HepG2 (cell line): Measurements from ENCODE around the gene MPIG6B. TPM values are rescaled to one million over a fixed set of nuclear protein-coding genes. Genes with fewer than 3 reads are reported as not detected.

ENCODE experiments used
- AKAP8 ChIP-seq: sonication (generic); formaldehyde crosslinking; IDR thresholded peaks from 2 replicates; pipeline ENCODE4 v1.5.1; 2020; ENCODE audit warnings: mild to moderate bottlenecking, missing genetic modification reagents
- ATF7 ChIP-seq, 2 experiments: fragments of 450-650 bp in 1 of 2; sonication (generic) in 1 of 2; formaldehyde crosslinking in 1 of 2; IDR thresholded peaks; 2 replicates each; pipeline versions ENCODE4 v1.4.0 to v1.6.1; 2016 to 2020; ENCODE audit warnings: antibody characterized with exemption in 1 of 2, mild to moderate bottlenecking in 1 of 2, missing genetic modification reagents in 1 of 2
- CENPT ChIP-seq: sonication (generic); formaldehyde crosslinking; IDR thresholded peaks from 2 replicates; pipeline ENCODE4 v1.8.0; 2022; ENCODE audit warnings: low read depth, mild to moderate bottlenecking, moderate library complexity, missing genetic modification reagents
- ELF3 ChIP-seq: IDR thresholded peaks from 2 replicates; pipeline ENCODE4 v1.6.1; 2016; ENCODE audit warnings: missing genetic modification reagents, missing compliant biosample characterization
- JDP2 ChIP-seq: sonication (generic); formaldehyde crosslinking; IDR thresholded peaks from 2 replicates; pipeline ENCODE4 v1.8.1; 2022; ENCODE audit warnings: missing genetic modification reagents, borderline replicate concordance
- KLF13 ChIP-seq: sonication (generic); formaldehyde crosslinking; IDR thresholded peaks from 2 replicates; pipeline ENCODE4 v1.4.0; 2020; ENCODE audit warnings: mild to moderate bottlenecking, missing genetic modification reagents
- MYC ChIP-seq: sonication (generic); formaldehyde crosslinking; IDR thresholded peaks from 2 replicates; pipeline ENCODE4 v1.9.0; 2021; ENCODE audit warnings: missing genetic modification reagents, borderline replicate concordance
- NONO ChIP-seq, 2 experiments: fragments of 450-650 bp in 1 of 2; sonication (generic) in 1 of 2; formaldehyde crosslinking in 1 of 2; IDR thresholded peaks in 1 of 2; conservative IDR thresholded peaks in 1 of 2; 2 replicates each; pipeline versions ENCODE4 v1.6.1 to v1.8.0; 2017 to 2022; ENCODE audit warnings: mild to moderate bottlenecking in 1 of 2, missing genetic modification reagents in 1 of 2, moderate library complexity in 1 of 2
- SIN3A ChIP-seq: IDR thresholded peaks from 2 replicates; pipeline ENCODE4 v1.6.1; 2011; ENCODE audit warnings: low read depth, mild to moderate bottlenecking, control low read depth, low read length, borderline replicate concordance
- SIX1 ChIP-seq: sonication (generic); formaldehyde crosslinking; IDR thresholded peaks from 2 replicates; pipeline ENCODE4 v1.4.0; 2020; ENCODE audit warnings: missing genetic modification reagents, borderline replicate concordance
- SRSF9 ChIP-seq: fragments of 200-400 bp; formaldehyde crosslinking; IDR thresholded peaks from 2 replicates; pipeline ENCODE4 v1.6.1; 2018; ENCODE audit warnings: borderline replicate concordance, mild to moderate bottlenecking, low read depth, low read length; ENCODE audit not compliant: insufficient read depth, poor library complexity, severe bottlenecking
- TBL1XR1 ChIP-seq: fragments of 150-350 bp; IDR thresholded peaks from 2 replicates; pipeline ENCODE4 v1.6.1; 2014; ENCODE audit warnings: borderline replicate concordance, low read length; ENCODE audit not compliant: partially characterized antibody
- ZBTB20 ChIP-seq: sonication (generic); formaldehyde crosslinking; IDR thresholded peaks from 2 replicates; pipeline ENCODE4 v1.8.1; 2023; ENCODE audit warnings: missing genetic modification reagents, low read depth, mild to moderate bottlenecking, borderline replicate concordance
- ZNF12 ChIP-seq: sonication (generic); formaldehyde crosslinking; IDR thresholded peaks from 2 replicates; pipeline ENCODE4 v1.5.0; 2020; ENCODE audit warnings: missing genetic modification reagents
- ZNF337 ChIP-seq: sonication (generic); formaldehyde crosslinking; IDR thresholded peaks from 2 replicates; pipeline ENCODE4 v1.5.1; 2020; ENCODE audit warnings: missing genetic modification reagents, low read depth, mild to moderate bottlenecking, borderline replicate concordance
- ZNF441 ChIP-seq: sonication (generic); formaldehyde crosslinking; IDR thresholded peaks from 2 replicates; pipeline ENCODE4 v1.7.0; 2021; ENCODE audit warnings: missing genetic modification reagents, borderline replicate concordance
- polyA plus RNA-seq, 8 experiments: library from polyadenylated mRNA; depleted of rRNA in 3 of 8; stranded (reverse) in 7 of 8; unstranded in 1 of 8; fragments of >200 nt; fragmentation: Illumina TruSeq in 4 of 8; extraction: Trizol in 4 of 8; gene quantifications; 2 replicates each; pipeline versions ENCODE4 v1.2.1 to v1.2.3, GENCODE V29; 2011 to 2016; ENCODE audit warnings: low read depth in 4 of 8, missing spikeins in 1 of 8, mixed read lengths in 1 of 8; ENCODE audit not compliant: insufficient read depth in 1 of 8
- total RNA-seq, 5 experiments: library from RNA; depleted of rRNA; stranded (reverse); fragments of >200 nt; fragmentation: Illumina TruSeq; extraction: Trizol; gene quantifications; 2 replicates each; pipeline ENCODE4 v1.2.3, GENCODE V29; 2016; ENCODE audit warnings: low read depth in 1 of 5
- TF ChIP-seq, protein P1 (sequence below): sonication (generic); formaldehyde crosslinking; IDR thresholded peaks from 2 replicates; pipeline ENCODE4 v1.4.0; 2020; ENCODE audit warnings: low read depth, mild to moderate bottlenecking, missing genetic modification reagents
- TF ChIP-seq, protein P2 (sequence below): sonication (generic); formaldehyde crosslinking; IDR thresholded peaks from 2 replicates; pipeline ENCODE4 v1.4.0; 2020; ENCODE audit warnings: mild to moderate bottlenecking, low read depth, missing genetic modification reagents
- TF ChIP-seq, protein P3 (sequence below): IDR thresholded peaks from 2 replicates; pipeline ENCODE4 v1.6.1; 2016; ENCODE audit warnings: missing compliant biosample characterization, missing genetic modification reagents, borderline replicate concordance
- TF ChIP-seq, protein P4 (sequence below): sonication (generic); formaldehyde crosslinking; IDR thresholded peaks from 2 replicates; pipeline ENCODE4 v1.4.0; 2020; ENCODE audit warnings: mild to moderate bottlenecking, missing genetic modification reagents
- TF ChIP-seq, protein P5 (sequence below): sonication (generic); formaldehyde crosslinking; IDR thresholded peaks from 2 replicates; pipeline ENCODE4 v1.5.0; 2020; ENCODE audit warnings: missing genetic modification reagents, mild to moderate bottlenecking, borderline replicate concordance

Gene MPIG6B
- total and polyA plus RNA-seq, 2 of the 13 experiments (the other 11 are each of a cell fraction or from before 2014, with no cell fraction given): not detected

DNA sequence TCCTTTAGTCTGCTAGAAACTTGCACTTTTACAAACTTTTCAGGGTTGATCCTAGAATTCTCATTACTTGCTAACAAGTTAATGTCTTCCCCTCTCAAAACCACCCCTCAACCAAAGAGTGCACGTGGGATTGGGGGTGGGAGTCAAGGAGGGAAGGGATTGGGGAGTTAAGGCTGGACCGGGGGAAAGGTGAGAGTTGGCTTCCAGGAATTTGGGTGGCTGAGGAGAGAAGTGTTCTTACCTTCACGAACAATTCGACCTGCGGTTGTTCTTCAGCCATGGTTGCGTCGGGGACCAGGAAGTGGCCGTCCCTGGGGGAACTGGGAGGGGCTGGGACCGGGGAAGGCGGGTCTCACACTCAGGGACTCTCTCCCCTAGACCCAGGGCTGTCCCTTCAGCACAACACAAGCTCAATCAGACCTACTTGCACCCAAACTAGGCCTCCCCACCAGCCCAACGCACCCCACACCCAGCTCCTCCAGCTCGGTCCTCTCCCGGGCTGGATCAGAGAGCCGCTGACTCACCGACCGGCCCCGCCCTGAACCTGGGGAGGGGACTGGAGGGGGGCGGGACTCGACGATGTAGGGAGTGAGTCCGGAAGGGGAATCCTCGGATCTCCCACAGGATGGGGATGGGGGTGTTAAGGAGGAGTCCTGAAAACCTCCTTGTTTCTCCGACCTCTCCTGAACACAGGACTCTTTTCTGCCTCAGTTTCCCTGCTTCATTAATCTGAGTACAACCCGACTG lies 13.0 kb downstream of the MPIG6B start, which contains the start of gene CLIC1 (continued):
- TF ChIP-seq NONO (IDR thresholded peaks at IDR 0.05): no peak
- TF ChIP-seq NONO (CRISPR knock-in tag; conservative IDR thresholded peaks at IDR 0.05): peak; percentile 85
- no peak for TF ChIP-seq SRSF9
- 0 out of 2 replicates have a peak, but pooled peaks have one; percentile 24 for TF ChIP-seq SIX1
- TF ChIP-seq AKAP8 (CRISPR knock-in tag): no peak
- TF ChIP-seq, protein P1, sequence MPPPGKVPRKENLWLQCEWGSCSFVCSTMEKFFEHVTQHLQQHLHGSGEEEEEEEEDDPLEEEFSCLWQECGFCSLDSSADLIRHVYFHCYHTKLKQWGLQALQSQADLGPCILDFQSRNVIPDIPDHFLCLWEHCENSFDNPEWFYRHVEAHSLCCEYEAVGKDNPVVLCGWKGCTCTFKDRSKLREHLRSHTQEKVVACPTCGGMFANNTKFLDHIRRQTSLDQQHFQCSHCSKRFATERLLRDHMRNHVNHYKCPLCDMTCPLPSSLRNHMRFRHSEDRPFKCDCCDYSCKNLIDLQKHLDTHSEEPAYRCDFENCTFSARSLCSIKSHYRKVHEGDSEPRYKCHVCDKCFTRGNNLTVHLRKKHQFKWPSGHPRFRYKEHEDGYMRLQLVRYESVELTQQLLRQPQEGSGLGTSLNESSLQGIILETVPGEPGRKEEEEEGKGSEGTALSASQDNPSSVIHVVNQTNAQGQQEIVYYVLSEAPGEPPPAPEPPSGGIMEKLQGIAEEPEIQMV (CRISPR knock-in tag): 0 out of 2 replicates have a peak, but pooled peaks have one; percentile 21
- peak; percentile 87; the same call in 1 of the 2 replicates for TF ChIP-seq SIN3A
- TF ChIP-seq JDP2 (CRISPR knock-in tag): no peak; the same call in 1 of the 2 replicates
- TF ChIP-seq ELF3 (CRISPR knock-in tag): peak; percentile 88
- peak; percentile 69; the same call in 1 of the 2 replicates for TF ChIP-seq ZNF441
- no peak for TF ChIP-seq KLF13
- no peak for TF ChIP-seq TBL1XR1
- TF ChIP-seq, protein P2, sequence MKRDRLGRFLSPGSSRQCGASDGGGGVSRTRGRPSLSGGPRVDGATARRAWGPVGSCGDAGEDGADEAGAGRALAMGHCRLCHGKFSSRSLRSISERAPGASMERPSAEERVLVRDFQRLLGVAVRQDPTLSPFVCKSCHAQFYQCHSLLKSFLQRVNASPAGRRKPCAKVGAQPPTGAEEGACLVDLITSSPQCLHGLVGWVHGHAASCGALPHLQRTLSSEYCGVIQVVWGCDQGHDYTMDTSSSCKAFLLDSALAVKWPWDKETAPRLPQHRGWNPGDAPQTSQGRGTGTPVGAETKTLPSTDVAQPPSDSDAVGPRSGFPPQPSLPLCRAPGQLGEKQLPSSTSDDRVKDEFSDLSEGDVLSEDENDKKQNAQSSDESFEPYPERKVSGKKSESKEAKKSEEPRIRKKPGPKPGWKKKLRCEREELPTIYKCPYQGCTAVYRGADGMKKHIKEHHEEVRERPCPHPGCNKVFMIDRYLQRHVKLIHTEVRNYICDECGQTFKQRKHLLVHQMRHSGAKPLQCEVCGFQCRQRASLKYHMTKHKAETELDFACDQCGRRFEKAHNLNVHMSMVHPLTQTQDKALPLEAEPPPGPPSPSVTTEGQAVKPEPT (CRISPR knock-in tag): no peak
- TF ChIP-seq ZBTB20 (CRISPR knock-in tag): peak; percentile 51; the same call in 1 of the 2 replicates
- TF ChIP-seq, protein P3, sequence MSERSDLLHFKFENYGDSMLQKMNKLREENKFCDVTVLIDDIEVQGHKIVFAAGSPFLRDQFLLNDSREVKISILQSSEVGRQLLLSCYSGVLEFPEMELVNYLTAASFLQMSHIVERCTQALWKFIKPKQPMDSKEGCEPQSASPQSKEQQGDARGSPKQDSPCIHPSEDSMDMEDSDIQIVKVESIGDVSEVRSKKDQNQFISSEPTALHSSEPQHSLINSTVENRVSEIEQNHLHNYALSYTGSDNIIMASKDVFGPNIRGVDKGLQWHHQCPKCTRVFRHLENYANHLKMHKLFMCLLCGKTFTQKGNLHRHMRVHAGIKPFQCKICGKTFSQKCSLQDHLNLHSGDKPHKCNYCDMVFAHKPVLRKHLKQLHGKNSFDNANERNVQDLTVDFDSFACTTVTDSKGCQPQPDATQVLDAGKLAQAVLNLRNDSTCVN (CRISPR knock-in tag): peak; percentile 65; the same call in 1 of the 2 replicates
- TF ChIP-seq ZNF337 (CRISPR knock-in tag): no peak
- no peak; the same call in 1 of the 2 replicates for TF ChIP-seq ZNF12 (CRISPR knock-in tag)
- peak; percentile 52; the same call in 1 of the 2 replicates for TF ChIP-seq MYC (CRISPR knock-in tag)
- TF ChIP-seq ATF7 (IDR thresholded peaks at IDR 0.05): no peak
- TF ChIP-seq ATF7 (CRISPR knock-in tag; IDR thresholded peaks at IDR 0.05): no peak
- TF ChIP-seq, protein P4, sequence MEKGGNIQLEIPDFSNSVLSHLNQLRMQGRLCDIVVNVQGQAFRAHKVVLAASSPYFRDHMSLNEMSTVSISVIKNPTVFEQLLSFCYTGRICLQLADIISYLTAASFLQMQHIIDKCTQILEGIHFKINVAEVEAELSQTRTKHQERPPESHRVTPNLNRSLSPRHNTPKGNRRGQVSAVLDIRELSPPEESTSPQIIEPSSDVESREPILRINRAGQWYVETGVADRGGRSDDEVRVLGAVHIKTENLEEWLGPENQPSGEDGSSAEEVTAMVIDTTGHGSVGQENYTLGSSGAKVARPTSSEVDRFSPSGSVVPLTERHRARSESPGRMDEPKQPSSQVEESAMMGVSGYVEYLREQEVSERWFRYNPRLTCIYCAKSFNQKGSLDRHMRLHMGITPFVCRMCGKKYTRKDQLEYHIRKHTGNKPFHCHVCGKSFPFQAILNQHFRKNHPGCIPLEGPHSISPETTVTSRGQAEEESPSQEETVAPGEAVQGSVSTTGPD (CRISPR knock-in tag): no peak
- TF ChIP-seq, protein P5, sequence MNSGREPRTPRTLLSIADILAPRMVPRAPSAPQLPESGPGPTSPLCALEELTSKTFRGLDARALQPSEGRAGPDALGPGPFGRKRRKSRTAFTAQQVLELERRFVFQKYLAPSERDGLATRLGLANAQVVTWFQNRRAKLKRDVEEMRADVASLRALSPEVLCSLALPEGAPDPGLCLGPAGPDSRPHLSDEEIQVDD (CRISPR knock-in tag): no peak
- no peak for TF ChIP-seq CENPT (CRISPR knock-in tag)
